ENCODE results near the gene SPEF1. TPM values are rescaled to one million over a fixed set of nuclear protein-coding genes. Genes with fewer than 3 reads are reported as not detected.

The SPEF1 gene
- total and polyA plus RNA-seq, 8 donors, result 0.20 to 1.7 (median 0.53) TPM

GRCh38 chr20:3803289-3803688 lies 22.0 kb upstream of the SPEF1 start:
- WGBS, 2 donors, result 90 to 97% methylated on average over 14 of the region's 14 CpGs
- ATAC-seq (no peak), FAIRE-seq (no peak), DNase-seq (no peak)
- Histone ChIP-seq H3K27ac (no peak overlapping the region), H3K27me3 (no peaks in the 10 kb centered on the region), H3K4me1 (peaks cover 21 to 27% (median 26%) of the 10 kb centered on the region in 3 donors), H3K36me3 (no peaks in the 10 kb centered on the region), H3K4me3 (no peak overlapping the region), H3K9me3 (no peaks in the 10 kb centered on the region)
- intact Hi-C loops (cut with DNase I), result no loop called here
- no peak for TF ChIP-seq CTCF (IDR thresholded peaks at IDR 0.05)

- no peaks in the 10 kb centered on the region for H3K27me3 ChIP-seq
- FAIRE-seq, result no peak
- ATAC-seq, result no peak
- DNase-seq, result no peak
- H3K4me3 ChIP-seq, result no peak overlapping the region
- 74 to 78% methylated on average over 11 of the region's 11 CpGs for WGBS, 2 donors
- no peak overlapping the region for H3K27ac ChIP-seq
- intact Hi-C loops (cut with DNase I), result no loop called here
- H3K9me3 ChIP-seq, result no peaks in the 10 kb centered on the region
- TF ChIP-seq CTCF (IDR thresholded peaks at IDR 0.05), result no peak
- H3K4me1 ChIP-seq, result peaks cover 15 to 21% (median 20%) of the 10 kb centered on the region in 3 donors
- no peaks in the 10 kb centered on the region for H3K36me3 ChIP-seq
Observed at GRCh38 chr20:3802524-3803239, 21.4 kb upstream of the SPEF1 start.

GRCh38 chr20:3801846-3802245 lies 20.6 kb upstream of the SPEF1 start:
- H3K27ac ChIP-seq, result no peak overlapping the region
- no peak overlapping the region for H3K4me3 ChIP-seq
- WGBS, 2 donors, result 97 to 98% methylated on average over 13 of the region's 13 CpGs
- ATAC-seq (no peak), FAIRE-seq (no peak), DNase-seq (peak in 1 of 6 donors; percentile 26)
- no peaks in the 10 kb centered on the region for H3K27me3 ChIP-seq
- H3K4me1 ChIP-seq, result peaks cover 6 to 17% (median 12%) of the 10 kb centered on the region in 3 donors
- no peaks in the 10 kb centered on the region for H3K36me3 ChIP-seq
- no peaks in the 10 kb centered on the region for H3K9me3 ChIP-seq
- intact Hi-C loops (cut with DNase I), result no loop called here
- TF ChIP-seq CTCF (IDR thresholded peaks at IDR 0.05), result no peak

- Histone ChIP-seq H3K4me3 (no peak overlapping the region), H3K27ac (no peak overlapping the region), H3K27me3 (no peaks in the 10 kb centered on the region), H3K9me3 (no peaks in the 10 kb centered on the region), H3K4me1 (peaks cover 6 to 13% (median 8%) of the 10 kb centered on the region in 3 donors), H3K36me3 (no peaks in the 10 kb centered on the region)
- WGBS, 2 donors, result 87 to 96% methylated on average over 4 of the region's 4 CpGs
- DNase-seq, result peak in 1 of 6 donors; percentile 3
- intact Hi-C loops (cut with DNase I), result no loop called here
- TF ChIP-seq CTCF (IDR thresholded peaks at IDR 0.05), result no peak
- no peak for ATAC-seq
- FAIRE-seq, result no peak
Observed at GRCh38 chr20:3801299-3801698, 20.1 kb upstream of the SPEF1 start.

- intact Hi-C loops (cut with DNase I), result no loop called here
- Histone ChIP-seq H3K36me3 (no peaks in the 10 kb centered on the region), H3K27ac (no peak overlapping the region), H3K4me1 (peaks cover 1 to 9% (median 3%) of the 10 kb centered on the region in 3 donors), H3K9me3 (no peaks in the 10 kb centered on the region), H3K4me3 (no peak overlapping the region), H3K27me3 (no peaks in the 10 kb centered on the region)
- FAIRE-seq (no peak), DNase-seq (peak in 1 of 6 donors; percentile 21), ATAC-seq (no peak)
- 94 to 97% methylated on average over 8 of the region's 8 CpGs for WGBS, 2 donors
- no peak for TF ChIP-seq CTCF (IDR thresholded peaks at IDR 0.05)
Observed at GRCh38 chr20:3800878-3801260, 19.6 kb upstream of the SPEF1 start.
